HL-60 (cell line): ENCODE results near the gene KLF12.

Experiments used
- CTCF ChIP-seq: IDR thresholded peaks from one replicate; pipeline ENCODE4 v1.5.1; 2011; ENCODE audit warnings: low read length, control low read depth, inconsistent platforms; ENCODE audit not compliant: insufficient read depth
- POLR2AphosphoS5 ChIP-seq: IDR thresholded peaks from 2 replicates; pipeline ENCODE4 v1.6.1; 2012; ENCODE audit warnings: low read depth
- REST ChIP-seq: IDR thresholded peaks from 2 replicates; pipeline ENCODE4 v1.6.1; 2012; ENCODE audit warnings: low read depth; ENCODE audit not compliant: insufficient replicate concordance

- TF ChIP-seq CTCF, result no peak
- TF ChIP-seq POLR2AphosphoS5, result no peak
- no peak for TF ChIP-seq REST
Observed at GRCh38 chr13:74117207-74117705, 16.9 kb downstream of the KLF12 start.
